H1 (cell line): Measurements from ENCODE around the gene DCUN1D2. TPM values are rescaled to one million over a fixed set of nuclear protein-coding genes. Genes with fewer than 3 reads are reported as not detected.
A peak's percentile ranks its signal among the peaks of the same experiment; 100 is the strongest.

Experiments used
- CTCF ChIA-PET: fragments of 300-600 bp; sonication (Branson Sonifier 250); formaldehyde crosslinking; loops from one replicate; lab custom pipeline; 2021; ENCODE audit not compliant: partially characterized antibody; lab: Charles Lee
- POLR2A ChIA-PET: fragments of 300-600 bp; sonication (Branson Sonifier 250); formaldehyde crosslinking; loops from one replicate; lab custom pipeline; 2021; ENCODE audit warnings: inconsistent platforms; ENCODE audit not compliant: partially characterized antibody; lab: Charles Lee
- DNase-seq, 2 experiments: peaks; one replicate each; pipeline versions ENCODE4 v3.0.0 to v3.0.0-alpha.2; 2010 to 2022; ENCODE audit warnings: low spot score in 2 of 2, low read depth in 1 of 2, mixed read lengths in 1 of 2
- FAIRE-seq: peaks from 2 replicates; lab custom pipeline; 2011; peaks lifted over from hg19 to GRCh38; lab: Jason Lieb, UNC
- H2AFZ ChIP-seq: 2 replicates; pipeline ENCODE4 v1.8.1; 2012; ENCODE audit warnings: low read length, inconsistent platforms
- H2AK5ac ChIP-seq: 2 replicates; pipeline ENCODE4 v1.6.1; 2013; ENCODE audit warnings: low read depth, low read length
- H2BK120ac ChIP-seq: replicated peaks from 2 replicates; pipeline ENCODE3; 2013; ENCODE audit warnings: low read depth, low read length, inconsistent platforms
- H2BK12ac ChIP-seq: 2 replicates; pipeline ENCODE4 v1.6.1; 2013; ENCODE audit warnings: low read depth, low read length
- H2BK15ac ChIP-seq: 2 replicates; pipeline ENCODE4 v1.6.1; 2013; ENCODE audit warnings: low read length
- H2BK20ac ChIP-seq: 2 replicates; pipeline ENCODE4 v1.6.1; 2013; ENCODE audit warnings: low read length
- H2BK5ac ChIP-seq: 2 replicates; pipeline ENCODE4 v1.6.1; 2013; ENCODE audit warnings: low read depth, low read length
- H3K14ac ChIP-seq: 2 replicates; pipeline ENCODE4 v1.6.1; 2013; ENCODE audit warnings: inconsistent platforms; ENCODE audit not compliant: insufficient read length
- H3K18ac ChIP-seq: 2 replicates; pipeline ENCODE4 v1.6.1; 2013; ENCODE audit warnings: low read length; ENCODE audit errors: extremely low read depth
- H3K23ac ChIP-seq: 2 replicates; pipeline ENCODE4 v1.6.1; 2013; ENCODE audit warnings: inconsistent platforms; ENCODE audit not compliant: insufficient read length
- H3K23me2 ChIP-seq: 2 replicates; pipeline ENCODE4 v1.6.1; 2013; ENCODE audit warnings: low read depth, low read length
- H3K27ac ChIP-seq: 2 replicates; pipeline ENCODE4 v1.6.1; 2011; ENCODE audit warnings: low read depth, low read length, inconsistent platforms
- H3K27me3 ChIP-seq, 4 experiments: replicated peaks in 1 of 4; 1 replicate in 1 of 4; 2 replicates in 3 of 4; pipeline versions ENCODE4 v1.6.1 to v1.8.1; 2011 to 2013; ENCODE audit warnings: low read length in 3 of 4, mild to moderate bottlenecking in 3 of 4, inconsistent platforms in 2 of 4, mixed read lengths in 2 of 4, moderate library complexity in 1 of 4; ENCODE audit not compliant: control insufficient read depth in 3 of 4, insufficient read depth in 3 of 4; ENCODE audit errors: extremely low read depth in 1 of 4
- H3K36me3 ChIP-seq, 4 experiments: 2 replicates each; pipeline versions ENCODE4 v1.6.1 to v1.8.1; 2011 to 2013; ENCODE audit warnings: mild to moderate bottlenecking in 4 of 4, low read length in 3 of 4, moderate library complexity in 2 of 4, control low read depth in 1 of 4, inconsistent platforms in 1 of 4; ENCODE audit not compliant: insufficient read depth in 4 of 4, control insufficient read depth in 2 of 4
- H3K4ac ChIP-seq: replicated peaks from 2 replicates; pipeline ENCODE3; 2013; ENCODE audit warnings: low read length, low read depth, mixed read lengths, inconsistent platforms; ENCODE audit not compliant: insufficient read length
- H3K4me1 ChIP-seq, 4 experiments: replicated peaks in 1 of 4; 1 replicate in 1 of 4; 2 replicates in 3 of 4; pipeline versions ENCODE4 v1.6.1 to v1.8.1; 2011 to 2013; ENCODE audit warnings: low read length in 3 of 4, inconsistent platforms in 2 of 4, mixed read lengths in 1 of 4; ENCODE audit not compliant: insufficient read depth in 4 of 4, control insufficient read depth in 3 of 4
- H3K4me2 ChIP-seq, 2 experiments: 2 replicates each; pipeline versions ENCODE4 v1.6.1 to v1.8.1; 2011 to 2013; ENCODE audit warnings: low read depth in 2 of 2, low read length in 2 of 2, control low read depth in 1 of 2, inconsistent platforms in 1 of 2, mild to moderate bottlenecking in 1 of 2; ENCODE audit not compliant: insufficient read depth in 1 of 2
- H3K4me3 ChIP-seq, 4 experiments: fragments of 200-600, 300-600 bp in 1 of 4; sonication (generic), shearing (Covaris generic), sonication (Bioruptor Twin) in 1 of 4; 2 replicates each; pipeline versions ENCODE4 v1.5.1 to v1.8.1; 2011 to 2016; ENCODE audit warnings: low read length in 4 of 4, low read depth in 3 of 4, control low read depth in 2 of 4, inconsistent platforms in 2 of 4, mild to moderate bottlenecking in 2 of 4, mixed read lengths in 1 of 4, moderate library complexity in 1 of 4; ENCODE audit not compliant: insufficient read depth in 2 of 4; ENCODE audit errors: extremely low read depth in 1 of 4
- H3K56ac ChIP-seq: replicated peaks from 2 replicates; pipeline ENCODE3; 2013; ENCODE audit warnings: low read depth, mild to moderate bottlenecking, mixed read lengths, low read length, inconsistent platforms; ENCODE audit not compliant: insufficient read length
- H3K79me1 ChIP-seq: 2 replicates; pipeline ENCODE4 v1.6.1; 2013; ENCODE audit warnings: low read depth, low read length, control low read depth
- H3K79me2 ChIP-seq, 2 experiments: 2 replicates each; pipeline versions ENCODE4 v1.6.1 to v1.8.1; 2012 to 2013; ENCODE audit warnings: low read length in 2 of 2, mild to moderate bottlenecking in 2 of 2, inconsistent platforms in 1 of 2; ENCODE audit not compliant: insufficient read depth in 2 of 2, control insufficient read depth in 1 of 2
- H3K9ac ChIP-seq, 4 experiments: replicated peaks in 1 of 4; 1 replicate in 1 of 4; 2 replicates in 3 of 4; pipeline versions ENCODE4 v1.6.1 to v1.8.1; 2011 to 2013; ENCODE audit warnings: low read depth in 3 of 4, low read length in 3 of 4, control low read depth in 2 of 4, mild to moderate bottlenecking in 2 of 4, moderate library complexity in 2 of 4, inconsistent platforms in 1 of 4; ENCODE audit errors: extremely low read depth in 1 of 4
- H3K9me3 ChIP-seq, 2 experiments: 2 replicates each; pipeline versions ENCODE4 v1.6.1 to v1.8.1; 2012 to 2013; ENCODE audit warnings: mild to moderate bottlenecking in 2 of 2, moderate library complexity in 2 of 2, control low read depth in 1 of 2, inconsistent platforms in 1 of 2, low read depth in 1 of 2, low read length in 1 of 2, mixed read lengths in 1 of 2; ENCODE audit not compliant: insufficient read depth in 2 of 2
- H4K20me1 ChIP-seq, 2 experiments: replicated peaks in 1 of 2; 2 replicates each; pipeline versions ENCODE3 to v1.8.1; 2011 to 2013; ENCODE audit warnings: inconsistent platforms in 2 of 2, low read length in 2 of 2, mild to moderate bottlenecking in 1 of 2; ENCODE audit not compliant: insufficient read depth in 2 of 2, control insufficient read depth in 1 of 2
- H4K5ac ChIP-seq: 2 replicates; pipeline ENCODE4 v1.6.1; 2013; ENCODE audit warnings: low read length, low read depth, mixed read lengths, inconsistent platforms; ENCODE audit not compliant: insufficient read length
- H4K8ac ChIP-seq: 2 replicates; pipeline ENCODE4 v1.8.0; 2013; ENCODE audit warnings: mild to moderate bottlenecking, moderate library complexity, low read length, inconsistent platforms; ENCODE audit not compliant: insufficient read depth; ENCODE audit errors: extremely low read depth
- H4K91ac ChIP-seq: replicated peaks from 2 replicates; pipeline ENCODE3; 2013; ENCODE audit warnings: low read length, mixed read lengths, inconsistent platforms; ENCODE audit not compliant: insufficient read length
- CTBP2 ChIP-seq: IDR thresholded peaks from 2 replicates; pipeline ENCODE4 v1.7.0; 2011; ENCODE audit warnings: borderline replicate concordance, mild to moderate bottlenecking, moderate library complexity, mixed read lengths, low read length; ENCODE audit not compliant: insufficient read depth, insufficient read length
- EP300 ChIP-seq, 2 experiments: IDR thresholded peaks; 1 replicate in 1 of 2; 2 replicates in 1 of 2; pipeline ENCODE4 v1.6.1; 2011 to 2012; ENCODE audit warnings: low read depth in 2 of 2, low read length in 2 of 2, mild to moderate bottlenecking in 2 of 2, borderline replicate concordance in 1 of 2, inconsistent platforms in 1 of 2, moderate library complexity in 1 of 2
- EZH2 ChIP-seq: fragments of 200-600 bp; sonication (generic); IDR thresholded peaks from 2 replicates; pipeline ENCODE4 v1.7.1; 2012; ENCODE audit warnings: low read depth, mild to moderate bottlenecking, moderate library complexity, low read length, inconsistent platforms; ENCODE audit not compliant: severe bottlenecking
- FOSL1 ChIP-seq: IDR thresholded peaks from 2 replicates; pipeline ENCODE4 v1.6.1; 2011; ENCODE audit warnings: mild to moderate bottlenecking, low read depth, low read length, moderate library complexity; ENCODE audit not compliant: insufficient read depth
- RXRA ChIP-seq: IDR thresholded peaks from 2 replicates; pipeline ENCODE4 v1.6.1; 2011; ENCODE audit warnings: low read depth, mild to moderate bottlenecking, low read length, moderate library complexity; ENCODE audit not compliant: insufficient read depth
- SP4 ChIP-seq: IDR thresholded peaks from 2 replicates; pipeline ENCODE4 v1.6.1; 2012; ENCODE audit warnings: low read length, inconsistent platforms
- YY1 ChIP-seq: IDR thresholded peaks from 2 replicates; pipeline ENCODE4 v1.6.1; 2011; ENCODE audit warnings: low read depth, mild to moderate bottlenecking, low read length
- ZNF274 ChIP-seq: IDR thresholded peaks from 2 replicates; pipeline ENCODE4 v1.7.0; 2012; ENCODE audit warnings: low read length, borderline replicate concordance; ENCODE audit errors: extremely low read depth
- WGBS, 2 experiments: shearing (Covaris generic) in 1 of 2; methylation state at CpG; one replicate each; pipeline versions ENCODE4 v1.1.6 to v1.1.7; 2013 to 2015; ENCODE audit warnings: low lambda C conversion rate in 2 of 2, mixed read lengths in 2 of 2, inconsistent platforms in 1 of 2, low coverage in 1 of 2, missing lambda C conversion rate in 1 of 2; ENCODE audit not compliant: insufficient replicate concordance in 2 of 2, insufficient coverage in 1 of 2, insufficient read length in 1 of 2; ENCODE audit errors: extremely low coverage in 1 of 2, missing lambda C conversion rate in 1 of 2; 5-methylcytosine and 5-hydroxymethylcytosine counted together
- polyA plus RNA-seq, 7 experiments: library from polyadenylated mRNA; depleted of rRNA in 3 of 7; stranded (reverse) in 5 of 7; unstranded in 2 of 7; fragments of >200 nt in 5 of 7; fragments of 200-250 nt in 2 of 7; gene quantifications; 1 replicate in 5 of 7; 2 replicates in 1 of 7; 4 replicates in 1 of 7; pipeline versions ENCODE4 v1.2.1 to v1.2.3, GENCODE V29; 2011 to 2013; ENCODE audit warnings: missing spikeins in 2 of 7, mixed read lengths in 2 of 7
- total RNA-seq: library from RNA; stranded (reverse); fragmentation: NEBNext Ultra II Directional; extraction: Animal tissue kit (Norgen Biotek cat#: 25700); gene quantifications from 2 replicates; pipeline ENCODE4 v1.2.1, GENCODE V29; 2021

The DCUN1D2 gene
- total and polyA plus RNA-seq, 2 of the 8 experiments (the other 6 are each of a cell fraction or from before 2014, with no cell fraction given): 19.5 to 35.3 TPM

- Histone ChIP-seq H3K56ac (no peak overlapping the region), H2BK12ac (no peak overlapping the region), H2BK15ac (no peak overlapping the region), H3K4me2 (no peak overlapping the region), H2AK5ac (no peak overlapping the region), H4K20me1 (no peaks in the 10 kb centered on the region), H3K9me3 (no peaks in the 10 kb centered on the region), H3K27ac (no peak overlapping the region), H2BK5ac (no peak overlapping the region), H3K9ac (no peak overlapping the region), H3K4ac (no peak overlapping the region), H3K23me2 (no peaks in the 10 kb centered on the region), H3K79me2 (no peaks in the 10 kb centered on the region), H4K5ac (no peak overlapping the region), H2AFZ (no peak overlapping the region), H3K14ac (no peak overlapping the region), H3K79me1 (no peaks in the 10 kb centered on the region), H3K23ac (no peak overlapping the region), H4K91ac (no peak overlapping the region), H4K8ac (peak overlapping the region; percentile 14; the same call in 1 of the 2 replicates), H2BK20ac (no peak overlapping the region), H3K4me3 (no peak overlapping the region), H3K18ac (no peak overlapping the region), H3K27me3 (no peaks in the 10 kb centered on the region), H3K4me1 (no peaks in the 10 kb centered on the region), H2BK120ac (no peak overlapping the region), H3K36me3 (no peaks in the 10 kb centered on the region)
- no peak for TF ChIP-seq YY1
- TF ChIP-seq ZNF274: no peak
- no peak for TF ChIP-seq CTBP2
- no peak for TF ChIP-seq RXRA
- TF ChIP-seq SP4: no peak
- no peak for TF ChIP-seq EP300 (IDR thresholded peaks at IDR 0.05; ENCODE audit: borderline replicate concordance in 1 of 2, low read depth in 2 of 2, low read length in 2 of 2)
- TF ChIP-seq FOSL1: no peak
- no peak for TF ChIP-seq EZH2
- no peak for DNase-seq
- ChIA-PET POLR2A (interaction anchor here (1.0 kb wide), 1 partner anchor 20 kb away, joined by 3 read pairs; no protein-coding TSS in a partner anchor), CTCF (interaction anchor here (1.1 kb wide), 1 partner anchor 61 kb away, joined by 3 read pairs; no protein-coding TSS in a partner anchor)
- no peak for FAIRE-seq
- WGBS, 2 experiments: 92% methylated on average over 34 of the region's 34 CpGs; no CpG with 5 or more reads in 1 of the 2 experiments
Measured at GRCh38 chr13:113432506-113433270, 57.8 kb downstream of the DCUN1D2 start.
